HFFc6 (cell line): ENCODE measurements around the gene GCHFR. TPM values are rescaled to one million over a fixed set of nuclear protein-coding genes. Genes with fewer than 3 reads are reported as not detected.

Source experiments
- DNase-seq: peaks from one replicate; pipeline ENCODE4 v3.0.0-alpha.2; 2018
- H3K27ac Mint-ChIP-seq: 2 replicates; pipeline ENCODE4 v1.8.0; 2020; ENCODE audit warnings: mild to moderate bottlenecking, mixed read lengths
- H3K27me3 Mint-ChIP-seq: 2 replicates; pipeline ENCODE4 v1.8.0; 2021; ENCODE audit warnings: mild to moderate bottlenecking, moderate library complexity, mixed read lengths; ENCODE audit not compliant: insufficient read depth
- H3K36me3 Mint-ChIP-seq: 2 replicates; pipeline ENCODE4 v1.8.0; 2021; ENCODE audit warnings: low read depth, mixed read lengths
- H3K4me1 Mint-ChIP-seq: 2 replicates; pipeline ENCODE4 v1.8.0; 2020; ENCODE audit warnings: low read depth, mixed read lengths
- H3K4me3 Mint-ChIP-seq: 2 replicates; pipeline ENCODE4 v1.8.0; 2020; ENCODE audit warnings: mild to moderate bottlenecking, moderate library complexity, mixed read lengths
- H3K9me3 Mint-ChIP-seq: 2 replicates; pipeline ENCODE4 v1.8.0; 2020; ENCODE audit warnings: mild to moderate bottlenecking, mixed read lengths
- CTCF ChIP-seq: fragments of 200-600 bp; sonication (generic); IDR thresholded peaks from 2 replicates; pipeline ENCODE4 v1.5.0; 2021; ENCODE audit warnings: antibody characterized with exemption, mild to moderate bottlenecking
- total RNA-seq, 6 experiments: library from RNA; stranded (reverse); fragmentation: NEBNext Ultra II Directional; extraction: Animal tissue kit (Norgen Biotek cat#: 25700); gene quantifications; 2 replicates in 1 of 6; 3 replicates in 5 of 6; pipeline ENCODE4 v1.2.3, GENCODE V29; 2021

The GCHFR gene
- total RNA-seq, 6 experiments from 2014 or later: 1.6 to 3.1 (median 2.7) TPM

- TF ChIP-seq CTCF: no peak
- peak; percentile 7 for DNase-seq
- Mint-ChIP-seq H3K36me3 (no peaks in the 10 kb centered on the region), H3K4me3 (no peak overlapping the region), H3K4me1 (peaks cover 22% of the 10 kb centered on the region), H3K27me3 (no peaks in the 10 kb centered on the region), H3K9me3 (no peaks in the 10 kb centered on the region), H3K27ac (no peak overlapping the region; the same call in 1 of the 2 replicates)
These were observed 40.9 kb upstream of the GCHFR start for GRCh38 chr15:40722934-40723333.

GRCh38 chr15:40723919-40724318, 39.9 kb upstream of the GCHFR start:
- H3K27me3 Mint-ChIP-seq: no peaks in the 10 kb centered on the region

GRCh38 chr15:40731034-40731433, 32.8 kb upstream of the GCHFR start:
- Mint-ChIP-seq H3K4me1 (no peaks in the 10 kb centered on the region), H3K4me3 (no peak overlapping the region), H3K36me3 (peaks cover 8% of the 10 kb centered on the region), H3K27ac (no peak overlapping the region), H3K27me3 (no peaks in the 10 kb centered on the region; the same call in 1 of the 2 replicates), H3K9me3 (no peaks in the 10 kb centered on the region)
- no peak for DNase-seq
- no peak for TF ChIP-seq CTCF

More at GRCh38 chr15:40723919-40724318, 39.9 kb upstream of the GCHFR start:
- no peak overlapping the region for H3K4me3 Mint-ChIP-seq
- no peak for DNase-seq
- H3K4me1 Mint-ChIP-seq: peaks cover 22% of the 10 kb centered on the region
- peaks cover 5% of the 10 kb centered on the region for H3K36me3 Mint-ChIP-seq
- no peaks in the 10 kb centered on the region for H3K9me3 Mint-ChIP-seq
- no peak overlapping the region for H3K27ac Mint-ChIP-seq
- TF ChIP-seq CTCF: no peak

GRCh38 chr15:40736575-40736974, 27.3 kb upstream of the GCHFR start:
- no peaks in the 10 kb centered on the region; the same call in 1 of the 2 replicates for H3K4me1 Mint-ChIP-seq
- no peaks in the 10 kb centered on the region for H3K9me3 Mint-ChIP-seq
- DNase-seq: no peak
- TF ChIP-seq CTCF: no peak
- no peak overlapping the region for H3K4me3 Mint-ChIP-seq
- no peaks in the 10 kb centered on the region for H3K36me3 Mint-ChIP-seq
- peak overlapping the region; percentile 53; the same call in 1 of the 2 replicates for H3K27ac Mint-ChIP-seq
- peaks cover 2% of the 10 kb centered on the region for H3K27me3 Mint-ChIP-seq

GRCh38 chr15:40737048-40737447, 26.8 kb upstream of the GCHFR start:
- H3K27ac Mint-ChIP-seq: peak overlapping the region; percentile 53; the same call in 1 of the 2 replicates
- DNase-seq: no peak
- H3K4me1 Mint-ChIP-seq: no peaks in the 10 kb centered on the region; the same call in 1 of the 2 replicates
- no peaks in the 10 kb centered on the region for H3K9me3 Mint-ChIP-seq
- no peak for TF ChIP-seq CTCF
- no peak overlapping the region for H3K4me3 Mint-ChIP-seq
- peaks cover 2% of the 10 kb centered on the region for H3K27me3 Mint-ChIP-seq
- H3K36me3 Mint-ChIP-seq: no peaks in the 10 kb centered on the region

- Mint-ChIP-seq H3K9me3 (no peaks in the 10 kb centered on the region), H3K4me1 (peaks cover 7% of the 10 kb centered on the region), H3K27me3 (peaks cover 4% of the 10 kb centered on the region), H3K27ac (no peak overlapping the region), H3K36me3 (peaks cover 8% of the 10 kb centered on the region), H3K4me3 (no peak overlapping the region)
- no peak for DNase-seq
- no peak for TF ChIP-seq CTCF
These were observed 24.8 kb upstream of the GCHFR start for GRCh38 chr15:40739047-40739446.
